Coronary artery (tissue), 2 donors: ENCODE measurements around the gene CITED1.

Experiments used
- DNase-seq: peaks from one replicate; pipeline ENCODE4 v3.0.0-alpha.2; 2017; ENCODE audit warnings: low spot score
- H3K27ac ChIP-seq, 2 donors: fragments of 200-600 bp; sonication (generic); one replicate each; pipeline ENCODE4 v1.5.1; 2016 to 2019
- H3K4me3 ChIP-seq: fragments of 200-600 bp; sonication (generic); 2 replicates; pipeline ENCODE4 v1.5.1; 2016; ENCODE audit warnings: mild to moderate bottlenecking, moderate library complexity
- TF ChIP-seq, protein P1 (sequence below): fragments of 200-600 bp; sonication (generic); IDR thresholded peaks from one replicate; pipeline ENCODE4 v1.5.1; 2019; ENCODE audit warnings: antibody characterized with exemption

The CITED1 gene

DNA sequence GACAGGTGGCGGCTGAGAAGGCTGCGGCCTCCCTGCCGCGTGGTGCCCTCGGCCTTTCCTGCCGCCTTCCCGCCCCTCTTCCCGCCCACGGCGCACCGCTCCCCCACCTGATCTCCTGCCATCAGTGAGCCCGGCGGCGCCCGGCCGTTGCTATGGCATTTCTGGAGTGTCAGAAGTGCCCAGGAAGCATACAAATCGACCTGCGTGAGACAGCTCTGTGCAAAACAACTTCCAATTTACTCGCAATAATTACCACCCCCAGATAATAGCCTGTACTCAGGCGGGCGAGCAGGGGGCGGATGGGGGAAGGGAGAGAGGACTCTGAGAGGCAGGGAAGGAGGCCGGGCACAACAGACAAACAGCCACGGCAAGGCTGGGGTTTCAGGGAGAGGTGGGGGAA is 50.3 kb downstream of the CITED1 start:
- TF ChIP-seq, protein P1, sequence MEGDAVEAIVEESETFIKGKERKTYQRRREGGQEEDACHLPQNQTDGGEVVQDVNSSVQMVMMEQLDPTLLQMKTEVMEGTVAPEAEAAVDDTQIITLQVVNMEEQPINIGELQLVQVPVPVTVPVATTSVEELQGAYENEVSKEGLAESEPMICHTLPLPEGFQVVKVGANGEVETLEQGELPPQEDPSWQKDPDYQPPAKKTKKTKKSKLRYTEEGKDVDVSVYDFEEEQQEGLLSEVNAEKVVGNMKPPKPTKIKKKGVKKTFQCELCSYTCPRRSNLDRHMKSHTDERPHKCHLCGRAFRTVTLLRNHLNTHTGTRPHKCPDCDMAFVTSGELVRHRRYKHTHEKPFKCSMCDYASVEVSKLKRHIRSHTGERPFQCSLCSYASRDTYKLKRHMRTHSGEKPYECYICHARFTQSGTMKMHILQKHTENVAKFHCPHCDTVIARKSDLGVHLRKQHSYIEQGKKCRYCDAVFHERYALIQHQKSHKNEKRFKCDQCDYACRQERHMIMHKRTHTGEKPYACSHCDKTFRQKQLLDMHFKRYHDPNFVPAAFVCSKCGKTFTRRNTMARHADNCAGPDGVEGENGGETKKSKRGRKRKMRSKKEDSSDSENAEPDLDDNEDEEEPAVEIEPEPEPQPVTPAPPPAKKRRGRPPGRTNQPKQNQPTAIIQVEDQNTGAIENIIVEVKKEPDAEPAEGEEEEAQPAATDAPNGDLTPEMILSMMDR = no peak
- H3K4me3 ChIP-seq = no peak overlapping the region
- DNase-seq = no peak
- no peak overlapping the region for H3K27ac ChIP-seq

DNA sequence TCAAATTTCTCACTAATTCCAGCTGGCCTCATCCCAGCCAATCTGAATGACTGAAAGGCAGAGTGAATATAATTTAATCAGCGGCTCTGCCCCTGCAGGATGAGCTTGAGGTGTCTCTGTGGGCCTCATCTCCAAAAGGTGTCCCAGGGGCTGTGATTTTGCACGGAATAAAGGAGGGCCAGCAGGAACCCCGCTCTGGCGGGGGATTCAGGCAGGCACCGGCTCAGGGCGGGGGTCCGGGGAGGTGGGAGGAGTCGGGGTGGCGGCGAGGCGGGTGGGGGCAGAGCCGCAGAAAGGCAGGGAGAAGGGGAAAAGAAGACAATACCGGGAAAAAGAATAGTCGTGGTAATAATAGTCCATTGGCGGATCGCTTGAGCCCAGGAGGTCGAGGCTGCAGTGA is 50.9 kb downstream of the CITED1 start:
- H3K4me3 ChIP-seq = no peak overlapping the region
- no peak overlapping the region for H3K27ac ChIP-seq
- TF ChIP-seq, protein P1 = no peak
- DNase-seq = no peak

DNA sequence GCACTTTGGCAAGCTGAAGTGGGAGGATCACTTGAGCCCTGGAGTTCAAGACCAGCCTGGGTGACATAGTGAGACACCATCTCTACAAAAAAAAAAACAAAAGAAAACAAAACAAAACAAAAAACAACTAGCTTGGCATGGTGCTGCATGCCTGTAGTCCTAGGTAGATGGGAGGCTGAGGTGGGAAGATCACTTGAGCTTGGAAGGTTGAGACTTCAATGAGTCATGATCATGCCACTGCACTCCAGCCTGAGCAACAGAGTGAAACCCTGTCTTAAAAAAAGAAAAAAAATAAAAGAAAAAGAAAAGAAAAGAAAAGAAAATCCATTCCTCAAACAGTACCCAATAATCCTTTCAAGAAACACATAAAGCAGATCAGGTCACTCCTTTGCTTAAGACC is 52.0 kb downstream of the CITED1 start:
- TF ChIP-seq, protein P1 = no peak
- DNase-seq = no peak
- Histone ChIP-seq H3K4me3 (no peak overlapping the region), H3K27ac (no peak overlapping the region)
